ENCODE results near the gene LRBA.
"Not testable (repeated sequence)": the region's sequence is repeated elsewhere in the genome, so short reads cannot be mapped to it uniquely, and the experiment has no call there.

The LRBA gene

GRCh38 chr4:151014521-151015458 lies at the start of gene LRBA:
TSS of gene LRBA (minus strand) at chr4:151015284. CDS start at chr4:151014642, 642 bp downstream.
- peak; percentile 92 for FAIRE-seq

GRCh38 chr4:151063143-151063542 lies 48.1 kb upstream of the LRBA start:
- DNase-seq (ENCODE audit: insufficient read length, low spot score); FAIRE-seq: not testable (repeated sequence)

More at GRCh38 chr4:151014521-151015458, at the start of gene LRBA:
- DNase-seq (ENCODE audit: insufficient read length, low spot score), result peak; percentile 66

DNA sequence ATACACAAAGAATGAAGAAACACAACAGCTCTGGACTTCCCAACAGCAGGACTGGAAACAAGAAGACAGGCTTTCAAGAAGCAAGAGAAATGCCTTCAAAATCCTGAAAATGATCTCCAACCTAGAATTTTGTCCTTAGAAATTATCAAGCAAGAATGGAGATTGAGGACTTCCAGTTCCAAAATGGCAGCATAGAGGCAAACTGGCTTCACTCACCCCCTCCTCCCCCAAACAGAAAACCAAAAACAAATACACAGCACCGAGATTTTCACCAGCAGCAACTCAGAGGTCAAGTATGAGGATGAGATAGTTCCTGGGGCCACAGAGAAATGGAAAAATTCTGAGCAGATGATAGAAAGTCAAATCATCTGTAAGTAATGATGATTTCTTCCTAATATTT lies 40.5 kb upstream of the LRBA start:
- no peak for DNase-seq (ENCODE audit: insufficient read length, low spot score)
- peak; percentile 60 for FAIRE-seq

- no peak for FAIRE-seq
Observed at GRCh38 chr4:151052785-151053184, 37.7 kb upstream of the LRBA start.

GRCh38 chr4:151049430-151049884 lies 34.4 kb upstream of the LRBA start:
- no peak for FAIRE-seq

More at GRCh38 chr4:151052785-151053184, 37.7 kb upstream of the LRBA start:
- DNase-seq (ENCODE audit: insufficient read length, low spot score), result no peak

DNA sequence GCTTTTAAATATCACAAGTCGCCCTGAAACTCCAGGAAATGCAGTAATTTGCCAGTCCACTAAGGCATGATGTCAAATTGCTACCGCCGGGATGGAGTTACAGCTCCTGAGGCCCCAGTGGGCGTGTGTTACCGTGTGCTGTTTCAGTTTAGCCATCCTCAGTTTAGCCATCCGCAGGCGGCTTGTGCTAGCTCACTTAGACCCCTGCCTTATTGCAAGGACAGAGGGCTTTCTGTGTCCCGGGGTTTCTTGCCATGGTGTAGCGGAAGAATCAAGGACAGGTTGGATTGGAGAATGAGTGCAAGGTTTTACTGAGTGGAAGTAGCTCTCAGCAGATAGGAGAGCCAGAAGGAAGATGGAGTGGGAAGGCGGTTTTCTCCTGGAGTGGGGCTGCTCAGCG lies 33.8 kb upstream of the LRBA start:
- DNase-seq (ENCODE audit: insufficient read length, low spot score) (no peak), FAIRE-seq (no peak)

More at GRCh38 chr4:151049430-151049884, 34.4 kb upstream of the LRBA start:
- DNase-seq (ENCODE audit: insufficient read length, low spot score), result no peak

- FAIRE-seq, result no peak
- DNase-seq (ENCODE audit: insufficient read length, low spot score), result no peak
Observed at GRCh38 chr4:151046609-151047008, 31.5 kb upstream of the LRBA start.

DNA sequence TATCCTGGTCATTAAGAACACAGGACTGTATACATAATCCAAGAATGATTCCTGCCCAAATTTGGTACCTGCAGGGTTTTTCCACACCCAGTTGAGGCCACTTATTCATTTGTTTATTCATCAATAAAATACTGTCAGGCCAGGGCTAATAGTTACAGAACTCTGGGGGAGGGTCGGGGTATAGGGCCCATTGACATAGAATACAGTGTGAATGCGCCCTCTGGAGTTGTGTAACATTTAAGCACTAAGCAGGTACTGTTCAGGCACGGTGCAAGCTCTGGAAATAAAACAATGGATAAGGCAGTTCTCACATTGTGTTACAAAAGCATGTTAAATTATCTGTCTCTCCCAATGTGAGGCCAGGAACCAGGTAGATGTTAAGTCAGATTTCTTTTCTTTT lies 30.8 kb upstream of the LRBA start:
- DNase-seq (ENCODE audit: insufficient read length, low spot score) (no peak), FAIRE-seq (no peak)

DNA sequence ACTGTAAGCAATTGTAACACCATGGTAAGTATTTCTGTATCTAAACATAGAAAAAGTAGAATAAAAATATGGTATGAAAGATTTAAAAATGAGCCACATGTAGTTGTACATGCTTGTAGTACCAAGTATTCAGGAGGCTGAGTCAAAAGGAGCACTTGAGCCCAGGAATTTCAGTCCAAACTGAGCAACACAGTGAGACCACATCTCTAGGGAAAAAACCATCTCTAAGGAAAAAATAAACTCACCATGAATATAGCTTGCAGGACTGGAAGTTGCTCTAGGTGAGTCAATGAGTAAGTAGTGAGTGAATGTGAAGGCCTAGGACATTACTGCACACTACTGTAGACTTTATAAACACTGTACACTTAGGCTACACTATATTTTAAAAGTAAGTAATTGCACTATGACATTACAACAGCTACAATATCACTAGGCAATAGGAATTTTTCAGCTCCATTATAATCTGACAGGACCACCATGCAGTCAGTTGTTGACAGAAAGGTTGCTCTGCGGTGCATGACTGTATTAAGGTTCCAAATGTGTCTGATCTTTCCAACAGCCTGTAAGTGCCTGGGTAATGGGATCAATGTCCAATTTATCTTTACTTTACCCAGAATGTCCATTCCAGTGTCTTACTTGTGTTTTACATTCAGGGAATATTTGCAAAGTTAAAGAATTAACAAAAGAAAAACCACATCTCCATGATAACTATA lies 28.9 kb upstream of the LRBA start:
- no peak for FAIRE-seq
- DNase-seq (ENCODE audit: insufficient read length, low spot score), result no peak

GRCh38 chr4:151039733-151040132 lies 24.6 kb upstream of the LRBA start:
- DNase-seq (ENCODE audit: insufficient read length, low spot score) (no peak), FAIRE-seq (no peak)

- FAIRE-seq, result no peak
Observed at GRCh38 chr4:151038452-151039157, 23.5 kb upstream of the LRBA start.

DNA sequence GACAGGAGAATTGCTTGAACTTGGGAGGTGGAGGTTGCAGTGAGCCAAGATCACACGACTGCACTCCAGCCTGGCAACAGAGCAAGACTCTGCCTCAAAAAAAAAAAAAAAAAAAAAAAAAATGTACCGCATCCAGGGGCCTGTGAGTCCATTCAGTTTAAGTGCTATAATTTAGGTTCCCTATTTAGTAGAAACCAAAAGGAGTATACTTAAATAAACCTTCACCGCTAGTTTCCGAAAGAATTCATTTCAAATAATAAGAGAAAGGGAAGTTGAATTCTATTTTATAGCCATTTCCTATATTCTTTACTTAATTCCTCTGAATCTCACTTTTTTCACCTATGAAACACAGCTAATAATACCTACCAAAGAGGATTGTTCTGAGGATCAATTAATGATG lies 20.8 kb upstream of the LRBA start:
- no peak for FAIRE-seq
- DNase-seq (ENCODE audit: insufficient read length, low spot score), result no peak

More at GRCh38 chr4:151038452-151039157, 23.5 kb upstream of the LRBA start:
- no peak for DNase-seq (ENCODE audit: insufficient read length, low spot score)

- FAIRE-seq (peak; percentile 23), DNase-seq (ENCODE audit: insufficient read length, low spot score) (no peak)
Observed at GRCh38 chr4:151035328-151035727, 20.2 kb upstream of the LRBA start.

- FAIRE-seq, result no peak
- no peak for DNase-seq (ENCODE audit: insufficient read length, low spot score)
Observed at GRCh38 chr4:151034829-151035228, 19.7 kb upstream of the LRBA start.

- no peak for DNase-seq (ENCODE audit: insufficient read length, low spot score)
- FAIRE-seq, result peak; percentile 94
Observed at GRCh38 chr4:151031831-151032605, 16.9 kb upstream of the LRBA start.

DNA sequence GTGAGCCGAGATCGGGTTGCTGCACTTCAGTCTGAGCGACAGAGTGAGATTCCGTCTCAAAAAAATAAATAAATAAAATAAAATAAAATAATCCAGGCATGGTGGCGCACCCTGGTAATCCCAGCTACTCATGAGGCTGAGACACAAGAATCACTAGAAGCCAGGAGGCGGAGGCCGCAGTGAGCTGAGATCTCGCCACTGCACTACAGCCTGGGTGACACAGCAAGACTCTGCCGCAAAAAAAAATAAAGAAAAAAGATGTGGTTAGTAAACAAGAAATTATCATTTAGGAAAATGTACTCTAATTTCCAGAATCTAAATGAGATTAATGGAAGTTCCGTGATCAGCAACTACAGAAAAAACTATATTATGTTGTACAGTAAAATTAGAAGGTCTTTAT lies 14.5 kb upstream of the LRBA start:
- FAIRE-seq (no peak), DNase-seq (ENCODE audit: insufficient read length, low spot score) (no peak)

GRCh38 chr4:151029006-151029405 lies 13.9 kb upstream of the LRBA start:
- FAIRE-seq; DNase-seq (ENCODE audit: insufficient read length, low spot score): not testable (repeated sequence)

- no peak for DNase-seq (ENCODE audit: insufficient read length, low spot score)
- FAIRE-seq, result no peak
Observed at GRCh38 chr4:151025759-151026158, 10.7 kb upstream of the LRBA start.

DNA sequence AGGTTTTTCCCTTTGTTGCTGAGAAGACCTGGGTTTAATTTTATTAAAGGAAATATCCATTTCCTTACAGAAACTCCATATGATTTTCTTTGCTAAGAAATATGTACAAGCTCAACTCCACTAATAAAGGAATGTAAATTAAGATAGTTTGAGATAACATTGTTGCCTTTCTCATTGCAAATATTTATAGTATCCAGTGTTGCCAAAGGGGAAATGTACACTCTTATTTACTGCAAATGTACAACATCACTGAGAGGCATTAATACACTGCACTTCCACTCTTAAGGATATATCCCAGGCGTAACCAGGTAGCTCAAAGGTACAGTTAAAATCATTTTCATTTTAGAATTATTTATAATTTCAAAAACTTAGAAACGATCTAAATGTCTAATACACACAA lies 7.5 kb upstream of the LRBA start:
- FAIRE-seq (no peak), DNase-seq (ENCODE audit: insufficient read length, low spot score) (no peak)
